ENCODE measurements around the gene PRUNE2. TPM values are rescaled to one million over a fixed set of nuclear protein-coding genes. Genes with fewer than 3 reads are reported as not detected.
"Not testable (repeated sequence)": the region's sequence is repeated elsewhere in the genome, so short reads cannot be mapped to it uniquely, and the experiment has no call there.

Gene PRUNE2
- total RNA-seq, 1 donor from 2014 or later: 7.8 TPM

- Histone ChIP-seq H3K27me3 (ENCODE audit: control insufficient read depth in 3 of 3, insufficient read depth in 3 of 3, low read length in 3 of 3) (peaks cover 0 to 2% (median 0%) of the 10 kb centered on the region in 3 donors), H3K9me3 (ENCODE audit: control insufficient read depth in 3 of 3, low read length in 3 of 3) (no peaks in the 10 kb centered on the region), H3K4me3 (ENCODE audit: low read length in 3 of 3) (no peak overlapping the region), H3K27ac (ENCODE audit: low read depth, low read length) (no peak overlapping the region), H3K9ac (ENCODE audit: low read depth in 1 of 3, low read length in 3 of 3) (no peak overlapping the region), H3K36me3 (ENCODE audit: control insufficient read depth in 3 of 3, insufficient read depth in 3 of 3, low read length in 3 of 3) (no peaks in the 10 kb centered on the region), H3K4me1 (ENCODE audit: control insufficient read depth in 3 of 3, insufficient read depth in 3 of 3, low read length in 3 of 3) (no peaks in the 10 kb centered on the region)
These were observed 300.5 kb downstream of the PRUNE2 start for GRCh38 chr9:76605321-76605900.

GRCh38 chr9:76603931-76604570 is 301.9 kb downstream of the PRUNE2 start:
- H3K4me1 ChIP-seq (ENCODE audit: control insufficient read depth in 3 of 3, insufficient read depth in 3 of 3, low read length in 3 of 3): no peaks in the 10 kb centered on the region
- no peaks in the 10 kb centered on the region for H3K36me3 ChIP-seq (ENCODE audit: control insufficient read depth in 3 of 3, insufficient read depth in 3 of 3, low read length in 3 of 3)
- peaks cover 0 to 2% (median 0%) of the 10 kb centered on the region in 3 donors for H3K27me3 ChIP-seq (ENCODE audit: control insufficient read depth in 3 of 3, insufficient read depth in 3 of 3, low read length in 3 of 3)
- no peaks in the 10 kb centered on the region for H3K9me3 ChIP-seq (ENCODE audit: control insufficient read depth in 3 of 3, low read length in 3 of 3)
- no peak overlapping the region for H3K27ac ChIP-seq (ENCODE audit: low read depth, low read length)
- H3K4me3 ChIP-seq (ENCODE audit: low read length in 3 of 3): no peak overlapping the region
- H3K9ac ChIP-seq (ENCODE audit: low read depth in 1 of 3, low read length in 3 of 3): no peak overlapping the region

- no peak overlapping the region for H3K27ac ChIP-seq (ENCODE audit: low read depth, low read length)
- no peaks in the 10 kb centered on the region for H3K36me3 ChIP-seq (ENCODE audit: control insufficient read depth in 3 of 3, insufficient read depth in 3 of 3, low read length in 3 of 3)
- H3K4me3 ChIP-seq (ENCODE audit: low read length in 3 of 3): no peak overlapping the region
- H3K4me1 ChIP-seq (ENCODE audit: control insufficient read depth in 3 of 3, insufficient read depth in 3 of 3, low read length in 3 of 3): no peaks in the 10 kb centered on the region
- H3K27me3 ChIP-seq (ENCODE audit: control insufficient read depth in 3 of 3, insufficient read depth in 3 of 3, low read length in 3 of 3): peaks cover 0 to 2% (median 0%) of the 10 kb centered on the region in 3 donors
- H3K9ac ChIP-seq (ENCODE audit: low read depth in 1 of 3, low read length in 3 of 3): no peak overlapping the region
- H3K9me3 ChIP-seq (ENCODE audit: control insufficient read depth in 3 of 3, low read length in 3 of 3): no peaks in the 10 kb centered on the region
These were observed 302.4 kb downstream of the PRUNE2 start for GRCh38 chr9:76603448-76603895.

- no peaks in the 10 kb centered on the region for H3K4me1 ChIP-seq (ENCODE audit: control insufficient read depth in 3 of 3, insufficient read depth in 3 of 3, low read length in 3 of 3)
- H3K27ac ChIP-seq (ENCODE audit: low read depth, low read length): no peak overlapping the region
- H3K4me3 ChIP-seq (ENCODE audit: low read length in 3 of 3): no peak overlapping the region
- no peaks in the 10 kb centered on the region for H3K27me3 ChIP-seq (ENCODE audit: control insufficient read depth in 3 of 3, insufficient read depth in 3 of 3, low read length in 3 of 3)
- no peaks in the 10 kb centered on the region for H3K36me3 ChIP-seq (ENCODE audit: control insufficient read depth in 3 of 3, insufficient read depth in 3 of 3, low read length in 3 of 3)
- H3K9me3 ChIP-seq (ENCODE audit: control insufficient read depth in 3 of 3, low read length in 3 of 3): no peaks in the 10 kb centered on the region
- H3K9ac ChIP-seq (ENCODE audit: low read depth in 1 of 3, low read length in 3 of 3): no peak overlapping the region
These were observed 303.7 kb downstream of the PRUNE2 start for GRCh38 chr9:76602199-76602598.

GRCh38 chr9:76600007-76600615 is 305.8 kb downstream of the PRUNE2 start:
- H3K27me3 ChIP-seq (ENCODE audit: control insufficient read depth in 3 of 3, insufficient read depth in 3 of 3, low read length in 3 of 3): no peaks in the 10 kb centered on the region
- no peak overlapping the region for H3K9ac ChIP-seq (ENCODE audit: low read depth in 1 of 3, low read length in 3 of 3)
- no peaks in the 10 kb centered on the region for H3K9me3 ChIP-seq (ENCODE audit: control insufficient read depth in 3 of 3, low read length in 3 of 3)
- H3K27ac ChIP-seq (ENCODE audit: low read depth, low read length): no peak overlapping the region
- H3K4me3 ChIP-seq (ENCODE audit: low read length in 3 of 3): no peak overlapping the region
- no peaks in the 10 kb centered on the region for H3K36me3 ChIP-seq (ENCODE audit: control insufficient read depth in 3 of 3, insufficient read depth in 3 of 3, low read length in 3 of 3)
- no peaks in the 10 kb centered on the region for H3K4me1 ChIP-seq (ENCODE audit: control insufficient read depth in 3 of 3, insufficient read depth in 3 of 3, low read length in 3 of 3)

GRCh38 chr9:76598981-76599380 is 306.9 kb downstream of the PRUNE2 start:
- no peaks in the 10 kb centered on the region for H3K9me3 ChIP-seq (ENCODE audit: control insufficient read depth in 3 of 3, low read length in 3 of 3)
- H3K4me1 ChIP-seq (ENCODE audit: control insufficient read depth in 3 of 3, insufficient read depth in 3 of 3, low read length in 3 of 3): no peaks in the 10 kb centered on the region
- no peaks in the 10 kb centered on the region for H3K27me3 ChIP-seq (ENCODE audit: control insufficient read depth in 3 of 3, insufficient read depth in 3 of 3, low read length in 3 of 3)
- no peaks in the 10 kb centered on the region for H3K36me3 ChIP-seq (ENCODE audit: control insufficient read depth in 3 of 3, insufficient read depth in 3 of 3, low read length in 3 of 3)
- no peak overlapping the region for H3K27ac ChIP-seq (ENCODE audit: low read depth, low read length)
- H3K9ac ChIP-seq (ENCODE audit: low read depth in 1 of 3, low read length in 3 of 3): no peak overlapping the region
- H3K4me3 ChIP-seq (ENCODE audit: low read length in 3 of 3): no peak overlapping the region

GRCh38 chr9:76595645-76596044 is 310.3 kb downstream of the PRUNE2 start:
- Histone ChIP-seq H3K4me3 (ENCODE audit: low read length in 3 of 3) (no peak overlapping the region), H3K27me3 (ENCODE audit: control insufficient read depth in 3 of 3, insufficient read depth in 3 of 3, low read length in 3 of 3) (no peaks in the 10 kb centered on the region), H3K9ac (ENCODE audit: low read depth in 1 of 3, low read length in 3 of 3) (no peak overlapping the region), H3K4me1 (ENCODE audit: control insufficient read depth in 3 of 3, insufficient read depth in 3 of 3, low read length in 3 of 3) (peaks cover 0 to 2% (median 0%) of the 10 kb centered on the region in 3 donors), H3K9me3 (ENCODE audit: control insufficient read depth in 3 of 3, low read length in 3 of 3) (no peaks in the 10 kb centered on the region), H3K27ac (ENCODE audit: low read depth, low read length) (no peak overlapping the region), H3K36me3 (ENCODE audit: control insufficient read depth in 3 of 3, insufficient read depth in 3 of 3, low read length in 3 of 3) (no peaks in the 10 kb centered on the region)

- peaks cover 0 to 2% (median 0%) of the 10 kb centered on the region in 3 donors for H3K4me1 ChIP-seq (ENCODE audit: control insufficient read depth in 3 of 3, insufficient read depth in 3 of 3, low read length in 3 of 3)
- no peaks in the 10 kb centered on the region for H3K36me3 ChIP-seq (ENCODE audit: control insufficient read depth in 3 of 3, insufficient read depth in 3 of 3, low read length in 3 of 3)
- H3K9ac ChIP-seq (ENCODE audit: low read depth in 1 of 3, low read length in 3 of 3): no peak overlapping the region
- no peaks in the 10 kb centered on the region for H3K27me3 ChIP-seq (ENCODE audit: control insufficient read depth in 3 of 3, insufficient read depth in 3 of 3, low read length in 3 of 3)
- no peak overlapping the region for H3K27ac ChIP-seq (ENCODE audit: low read depth, low read length)
- no peaks in the 10 kb centered on the region for H3K9me3 ChIP-seq (ENCODE audit: control insufficient read depth in 3 of 3, low read length in 3 of 3)
- no peak overlapping the region for H3K4me3 ChIP-seq (ENCODE audit: low read length in 3 of 3)
These were observed 311.0 kb downstream of the PRUNE2 start for GRCh38 chr9:76594764-76595424.

- H3K27ac ChIP-seq (ENCODE audit: low read depth, low read length); H3K27me3 ChIP-seq (ENCODE audit: control insufficient read depth in 3 of 3, insufficient read depth in 3 of 3, low read length in 3 of 3); H3K36me3 ChIP-seq (ENCODE audit: control insufficient read depth in 3 of 3, insufficient read depth in 3 of 3, low read length in 3 of 3); H3K4me3 ChIP-seq (ENCODE audit: low read length in 3 of 3); H3K4me1 ChIP-seq (ENCODE audit: control insufficient read depth in 3 of 3, insufficient read depth in 3 of 3, low read length in 3 of 3); H3K9me3 ChIP-seq (ENCODE audit: control insufficient read depth in 3 of 3, low read length in 3 of 3); H3K9ac ChIP-seq (ENCODE audit: low read depth in 1 of 3, low read length in 3 of 3): not testable (repeated sequence)
These were observed 311.8 kb downstream of the PRUNE2 start for GRCh38 chr9:76593961-76594735.

Data from skeletal muscle tissue (tissue), 4 donors.